GM19324 (cell line): ENCODE results near the gene EDA2R.

ENCODE experiments used
- ATAC-seq: cut with Tn5 transposase; IDR thresholded peaks from one replicate; pipeline ENCODE4 v1.9.1; 2021; ENCODE audit warnings: mild to moderate bottlenecking, moderate library complexity; ENCODE audit not compliant: unreplicated experiment, low FRiP score

EDA2R gene

DNA sequence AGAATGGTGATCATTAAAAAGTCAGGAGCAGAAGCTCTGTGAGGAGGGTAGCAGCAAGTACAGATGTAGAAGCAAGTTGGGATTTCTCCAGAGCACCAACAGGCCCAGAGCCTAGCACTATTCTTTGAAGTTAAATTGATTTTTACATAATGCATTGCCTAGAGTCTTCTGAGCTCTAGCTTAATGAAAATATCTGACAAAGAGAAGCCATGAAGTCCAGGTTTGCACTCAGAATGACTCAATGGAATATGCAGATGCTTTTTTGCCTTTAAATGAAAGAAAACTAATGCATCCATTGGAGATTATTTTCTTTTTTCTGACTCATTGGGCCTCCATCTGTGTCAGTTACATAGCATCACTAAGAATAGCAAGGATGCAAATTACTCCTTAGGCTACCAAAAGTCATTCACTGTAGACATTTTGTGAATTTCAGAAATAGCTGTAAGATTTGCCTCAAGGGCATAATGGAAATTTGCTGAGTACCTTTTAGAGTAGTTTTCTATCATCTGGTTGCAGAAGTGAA is 91.0 kb downstream of the EDA2R start:
- ATAC-seq, result no peak
